HUDEP-2 (cell line): ENCODE results near the gene PCDHGA9.
A peak's percentile ranks its signal among the peaks of the same experiment; 100 is the strongest.

Source experiments
- DNase-seq, 76 experiments: peaks; one replicate each; lab custom pipeline; 2025; ENCODE audit not compliant: unreplicated experiment in 76 of 76; lab: John Stamatoyannopoulos, UW

PCDHGA9 gene

DNA sequence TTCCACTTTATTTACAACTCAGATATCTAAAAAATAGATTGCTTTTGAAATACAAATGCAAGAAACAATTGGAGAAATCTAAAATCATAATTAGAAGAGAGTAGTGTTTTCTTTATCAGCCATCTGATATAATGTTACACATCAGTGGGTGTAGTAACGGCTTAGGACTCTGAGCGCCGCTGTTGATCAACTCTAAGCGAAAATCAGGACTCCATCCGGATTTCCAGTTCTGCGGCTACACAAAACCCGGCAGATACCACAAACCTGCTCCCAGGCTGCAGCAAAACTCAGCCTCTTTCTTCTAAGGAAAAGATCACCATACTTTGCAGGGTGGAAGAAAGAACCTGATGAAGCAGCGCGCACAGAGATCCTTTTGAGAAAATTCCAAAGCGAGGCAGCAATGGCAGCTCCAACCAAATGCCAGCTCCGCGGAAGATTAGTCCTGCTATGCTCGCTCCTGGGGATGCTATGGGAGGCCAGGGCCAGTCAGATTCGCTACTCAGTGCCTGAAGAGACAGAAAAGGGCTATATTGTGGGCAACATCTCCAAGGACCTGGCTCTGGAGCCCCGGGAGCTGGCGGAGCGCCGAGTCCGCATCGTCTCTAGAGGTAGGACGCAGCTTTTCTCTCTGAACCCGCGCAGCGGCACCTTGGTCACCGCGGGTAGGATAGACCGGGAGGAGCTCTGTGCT lies at the start of gene PCDHGA9:
Gene PCDHGA9, plus strand, starts transcription at position 226 of the 691 bp plus-strand sequence. Its CDS starts 175 bp downstream, at position 401.
- DNase-seq: no peak

DNA sequence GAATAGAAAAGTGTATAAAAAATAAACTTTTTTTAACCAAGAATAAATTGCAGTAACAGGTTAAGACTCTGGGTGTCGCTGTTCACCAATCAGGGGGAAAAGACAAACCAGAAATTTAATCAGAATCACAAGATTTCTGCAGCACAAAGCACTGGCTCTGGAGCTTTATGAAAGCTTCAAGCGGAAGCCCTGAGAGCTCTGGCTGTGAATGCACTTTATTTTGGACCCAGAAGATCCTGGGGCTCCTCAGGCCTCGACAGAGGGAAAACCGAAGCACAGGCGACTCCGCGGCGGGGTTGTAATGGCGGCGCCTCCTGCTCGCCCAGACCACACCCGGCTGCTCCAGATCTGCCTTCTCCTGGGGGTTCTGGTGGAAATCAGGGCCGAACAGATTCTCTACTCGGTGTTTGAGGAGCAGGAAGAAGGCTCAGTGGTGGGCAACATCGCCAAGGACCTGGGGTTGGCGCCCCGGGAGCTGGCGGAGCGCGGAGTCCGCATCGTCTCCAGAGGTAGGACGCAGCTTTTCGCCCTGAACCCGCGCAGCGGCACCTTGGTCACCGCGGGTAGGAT lies 47.6 kb upstream of the PCDHGA9 start, which contains the start of gene PCDHGA4:
Gene PCDHGA4, plus strand, starts transcription at position 122 of the 570 bp plus-strand sequence. Its CDS starts 87 bp downstream, at position 209.
- DNase-seq: no peak

DNA sequence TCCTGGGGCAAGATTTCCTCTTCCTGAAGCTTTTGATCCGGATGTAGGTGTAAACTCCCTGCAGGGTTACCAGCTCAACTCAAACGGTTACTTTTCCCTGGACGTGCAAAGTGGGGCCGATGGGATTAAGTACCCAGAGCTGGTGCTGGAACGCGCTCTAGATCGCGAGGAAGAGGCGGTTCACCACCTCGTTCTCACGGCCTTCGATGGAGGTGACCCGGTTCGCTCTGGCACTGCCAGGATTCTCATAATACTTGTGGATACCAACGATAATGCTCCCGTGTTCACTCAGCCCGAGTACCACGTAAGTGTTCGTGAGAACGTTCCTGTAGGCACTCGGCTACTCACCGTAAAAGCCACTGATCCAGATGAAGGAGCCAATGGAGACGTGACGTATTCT lies 46.9 kb upstream of the PCDHGA9 start:
- DNase-seq: no peak

DNA sequence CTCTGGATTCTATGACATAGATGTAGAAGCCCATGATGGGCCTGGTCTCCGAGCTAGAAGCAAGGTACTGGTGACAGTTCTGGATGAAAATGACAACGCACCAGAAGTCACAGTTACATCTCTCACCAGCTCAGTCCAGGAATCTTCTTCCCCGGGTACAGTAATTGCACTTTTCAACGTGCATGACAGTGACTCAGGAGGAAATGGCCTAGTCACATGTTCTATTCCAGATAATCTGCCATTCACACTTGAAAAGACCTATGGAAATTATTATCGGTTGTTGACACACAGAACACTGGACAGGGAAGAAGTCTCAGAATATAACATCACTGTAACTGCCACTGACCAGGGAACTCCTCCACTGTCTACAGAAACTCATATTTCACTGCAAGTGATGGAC lies 46.4 kb upstream of the PCDHGA9 start:
- DNase-seq: no peak

DNA sequence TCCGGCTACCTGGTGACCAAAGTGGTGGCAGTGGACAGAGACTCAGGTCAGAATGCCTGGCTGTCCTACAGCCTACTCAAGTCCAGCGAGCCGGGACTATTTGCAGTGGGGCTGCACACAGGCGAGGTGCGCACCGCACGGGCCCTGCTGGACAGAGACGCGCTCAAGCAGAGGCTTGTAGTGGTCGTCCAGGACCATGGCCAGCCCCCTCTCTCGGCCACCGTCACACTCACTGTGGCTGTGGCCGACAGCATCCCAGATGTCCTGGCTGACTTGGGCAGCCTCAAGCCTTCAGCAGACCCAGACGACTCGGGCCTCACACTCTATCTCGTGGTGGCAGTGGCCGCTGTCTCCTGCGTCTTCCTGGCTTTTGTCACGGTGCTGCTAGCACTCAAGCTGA lies 45.6 kb upstream of the PCDHGA9 start:
- DNase-seq: no peak

DNA sequence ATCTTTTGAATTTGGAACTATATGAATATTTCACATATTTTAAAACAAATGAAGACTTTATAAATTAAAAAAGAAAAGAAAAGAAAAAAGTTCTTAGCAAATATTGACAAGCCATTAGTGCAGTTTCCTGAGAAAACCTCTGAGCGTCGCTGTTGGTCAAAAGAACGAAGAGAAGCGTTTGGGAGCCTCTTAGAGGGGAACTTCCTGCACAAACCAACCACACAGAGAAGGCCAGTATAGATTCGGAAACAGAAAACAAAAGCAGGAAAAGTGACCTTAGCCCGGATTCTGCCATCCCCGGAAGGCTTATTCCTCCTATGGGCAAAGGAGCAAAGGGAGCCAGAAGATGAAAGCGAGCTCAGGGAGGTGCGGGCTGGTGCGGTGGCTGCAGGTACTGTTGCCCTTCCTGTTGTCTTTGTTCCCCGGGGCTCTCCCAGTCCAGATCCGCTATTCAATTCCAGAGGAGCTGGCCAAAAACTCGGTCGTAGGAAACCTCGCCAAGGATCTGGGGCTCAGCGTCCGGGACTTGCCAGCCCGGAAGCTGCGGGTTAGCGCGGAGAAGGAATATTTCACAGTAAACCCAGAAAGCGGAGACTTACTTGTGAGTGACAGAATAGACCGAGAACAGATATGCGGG lies 42.7 kb upstream of the PCDHGA9 start, which contains the start of gene PCDHGB2:
Gene PCDHGB2, plus strand, starts transcription at position 205 of the 637 bp plus-strand sequence. Its CDS starts 142 bp downstream, at position 347.
- no peak for DNase-seq

DNA sequence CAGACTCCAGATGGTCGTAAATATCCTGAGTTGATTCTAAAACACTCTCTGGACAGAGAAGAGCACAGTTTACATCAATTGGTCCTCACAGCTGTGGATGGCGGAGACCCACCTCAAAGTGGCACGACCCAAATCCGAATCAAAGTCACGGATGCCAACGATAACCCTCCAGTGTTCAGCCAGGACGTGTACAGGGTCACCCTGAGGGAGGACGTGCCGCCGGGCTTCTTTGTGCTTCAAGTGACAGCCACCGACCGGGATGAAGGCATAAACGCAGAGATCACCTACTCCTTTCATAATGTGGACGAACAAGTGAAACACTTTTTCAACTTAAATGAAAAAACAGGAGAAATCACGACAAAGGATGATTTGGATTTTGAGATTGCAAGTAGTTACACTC lies 41.9 kb upstream of the PCDHGA9 start:
- DNase-seq: no peak

DNA sequence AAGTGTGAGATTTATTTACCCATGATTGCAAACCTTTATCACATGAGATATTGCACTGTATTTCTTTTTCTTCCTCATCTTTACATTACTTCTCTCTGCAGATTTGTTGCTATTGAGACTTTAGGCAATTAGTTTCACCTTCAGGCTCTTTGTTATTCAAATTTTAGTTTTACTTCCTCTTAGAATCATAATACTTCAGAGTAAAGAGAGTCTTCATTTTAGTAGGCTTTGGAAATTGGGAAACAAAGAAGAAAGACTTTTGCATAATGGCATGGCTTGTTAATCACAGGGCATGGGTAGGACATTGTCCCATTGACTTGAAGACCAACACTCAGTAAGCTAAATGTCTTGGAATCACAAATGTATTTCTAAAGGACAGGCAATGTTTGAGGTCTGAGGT lies 39.9 kb upstream of the PCDHGA9 start:
- DNase-seq: no peak

GRCh38 chr5:141363952-141364660 lies 38.5 kb upstream of the PCDHGA9 start, which contains the start of gene PCDHGA5:
Gene PCDHGA5 (plus strand): TSS chr5:141364162. CDS start chr5:141364331, 169 bp downstream.
- DNase-seq: no peak

- no peak for DNase-seq
These were observed 36.3 kb upstream of the PCDHGA9 start for GRCh38 chr5:141366016-141366896.

DNA sequence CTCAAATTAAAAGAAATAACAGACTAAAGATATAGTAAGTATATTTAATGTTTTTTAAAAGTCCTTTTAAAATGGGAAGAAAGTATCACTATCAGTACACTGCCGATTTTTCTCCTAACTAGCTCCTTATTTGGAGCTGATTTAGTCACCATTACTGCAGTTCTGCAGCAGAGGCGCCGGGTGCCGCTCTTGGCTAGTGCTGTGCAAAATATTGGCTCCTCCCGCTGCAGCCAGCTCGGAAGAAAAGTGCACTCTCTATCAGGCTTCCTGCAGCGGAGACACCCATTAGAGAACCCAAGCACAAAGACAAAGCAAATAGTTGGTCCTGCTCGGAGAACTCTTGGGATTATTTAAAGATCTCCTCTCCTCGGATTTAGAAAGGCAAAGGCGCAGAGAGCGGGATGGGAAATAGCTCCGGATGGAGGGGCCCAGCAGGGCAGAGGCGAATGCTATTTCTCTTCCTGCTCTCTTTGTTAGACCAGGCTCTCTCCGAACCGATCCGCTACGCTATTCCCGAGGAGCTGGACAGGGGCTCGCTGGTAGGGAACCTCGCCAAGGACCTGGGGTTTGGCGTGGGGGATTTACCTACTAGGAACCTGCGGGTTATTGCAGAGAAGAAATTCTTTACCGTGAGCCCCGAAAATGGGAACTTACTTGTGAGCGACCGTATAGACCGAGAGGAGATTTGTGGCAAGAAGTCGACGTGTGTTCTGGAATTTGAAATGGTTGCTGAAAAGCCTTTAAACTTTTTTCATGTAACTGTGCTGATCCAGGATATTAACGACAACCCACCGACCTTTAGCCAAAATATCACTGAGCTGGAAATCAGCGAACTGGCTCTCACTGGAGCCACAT lies 32.4 kb upstream of the PCDHGA9 start, which contains the start of gene PCDHGB3:
Gene PCDHGB3, plus strand, starts transcription at position 249 of the 855 bp plus-strand sequence. Its CDS starts 153 bp downstream, at position 402.
- DNase-seq: peak in 18 of 76 experiments; percentile 1 to 38 (median 12)

- no peak for DNase-seq
These were observed 30.8 kb upstream of the PCDHGA9 start for GRCh38 chr5:141371572-141372475.

GRCh38 chr5:141373673-141374317 lies 28.8 kb upstream of the PCDHGA9 start, which contains the start of gene PCDHGA6:
Gene PCDHGA6 (plus strand): TSS chr5:141373891. CDS start chr5:141374084, 193 bp downstream.
- peak in 1 of 76 experiments; percentile 1 for DNase-seq

- no peak for DNase-seq
These were observed 28.0 kb upstream of the PCDHGA9 start for GRCh38 chr5:141374627-141375026.

- peak in 1 of 76 experiments; percentile 3 for DNase-seq
These were observed 27.0 kb upstream of the PCDHGA9 start for GRCh38 chr5:141375444-141376155.

GRCh38 chr5:141382469-141383294 lies 19.9 kb upstream of the PCDHGA9 start, which contains the start of gene PCDHGA7:
Gene PCDHGA7 (plus strand): TSS chr5:141382742. CDS start chr5:141382900, 158 bp downstream.
- DNase-seq: no peak
